ENCODE data around the gene CEMIP.

DNA sequence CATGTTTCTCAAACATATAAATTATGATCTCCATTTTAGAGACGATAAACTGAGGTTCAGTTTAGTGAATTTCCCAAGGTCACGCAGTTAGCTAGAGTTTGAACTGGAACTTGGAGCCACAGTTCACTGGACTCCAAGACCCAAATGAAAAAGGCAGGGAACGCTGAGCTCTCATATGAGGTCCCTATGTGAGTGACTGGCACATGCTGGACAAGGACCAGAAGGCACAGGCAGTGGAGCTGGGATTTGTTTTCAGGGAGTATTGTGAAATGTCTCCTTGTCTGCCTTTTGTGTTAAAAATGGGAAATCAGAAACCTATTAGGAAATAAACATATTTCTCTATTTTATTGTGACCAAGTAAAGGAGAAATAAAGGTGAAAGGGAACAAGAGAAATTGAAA is 147.0 kb downstream of the CEMIP start:
- TF ChIP-seq EZH2 (IDR thresholded peaks at IDR 0.05; ENCODE audit: low read depth, unreplicated experiment) (no peak), POLR2AphosphoS5 (IDR thresholded peaks at IDR 0.05; ENCODE audit: low read depth) (no peak), CREB1 (CRISPR knock-in tag; IDR thresholded peaks at IDR 0.05; ENCODE audit: low read depth) (no peak), CTCF (conservative IDR thresholded peaks at IDR 0.05; ENCODE audit: low read depth in 2 of 2) (no peak)
